CD4-positive, alpha-beta memory T cell (primary cell): ENCODE results near the gene CLSTN2. TPM values are rescaled to one million over a fixed set of nuclear protein-coding genes. Genes with fewer than 3 reads are reported as not detected.

ENCODE experiments used
- CTCF ChIA-PET: fragments of 350-600 bp; sonication (Branson Sonifier 250); formaldehyde crosslinking; loops from one replicate; lab custom pipeline; 2021; ENCODE audit warnings: inconsistent platforms; ENCODE audit not compliant: partially characterized antibody; lab: Charles Lee
- POLR2A ChIA-PET: fragments of 350-600 bp; sonication (Branson Sonifier 250); formaldehyde crosslinking; loops from one replicate; lab custom pipeline; 2021; ENCODE audit not compliant: partially characterized antibody; lab: Charles Lee
- DNase-seq, 5 donors: peaks; one replicate each; pipeline versions ENCODE4 v3.0.0 to v3.0.0-alpha.2; 2020 to 2022; ENCODE audit warnings: mixed read lengths in 1 of 5
- H3K27ac ChIP-seq: one replicate; pipeline ENCODE4 v1.7.0; 2013; ENCODE audit warnings: low read depth, low read length
- H3K27me3 ChIP-seq: 2 replicates; pipeline ENCODE4 v1.7.0; 2013; ENCODE audit warnings: mild to moderate bottlenecking, low read length, moderate library complexity; ENCODE audit not compliant: insufficient read depth
- H3K36me3 ChIP-seq: 2 replicates; pipeline ENCODE4 v1.7.0; 2013; ENCODE audit warnings: mild to moderate bottlenecking, low read length, moderate library complexity; ENCODE audit not compliant: insufficient read depth
- H3K4me1 ChIP-seq: 2 replicates; pipeline ENCODE4 v1.7.0; 2013; ENCODE audit warnings: mild to moderate bottlenecking, low read length, moderate library complexity; ENCODE audit not compliant: insufficient read depth
- H3K4me3 ChIP-seq, 2 donors: one replicate each; pipeline ENCODE4 v1.7.0; 2013; ENCODE audit warnings: low read length in 2 of 2, mild to moderate bottlenecking in 1 of 2
- H3K9me3 ChIP-seq, 2 donors: one replicate each; pipeline ENCODE4 v1.7.0; 2013; ENCODE audit warnings: low read length in 2 of 2, control low read depth in 1 of 2; ENCODE audit not compliant: control insufficient read depth in 1 of 2
- H3K27ac Mint-ChIP-seq, 7 donors: one replicate each; pipeline ENCODE4 v1.8.0; 2020 to 2021; ENCODE audit warnings: mixed read lengths in 7 of 7, mild to moderate bottlenecking in 6 of 7, inconsistent platforms in 3 of 7, moderate library complexity in 3 of 7
- H3K27me3 Mint-ChIP-seq, 2 donors: one replicate each; pipeline ENCODE4 v1.8.0; 2020 to 2021; ENCODE audit warnings: mixed read lengths in 2 of 2
- H3K36me3 Mint-ChIP-seq, 2 donors: one replicate each; pipeline ENCODE4 v1.8.0; 2020 to 2021; ENCODE audit warnings: mixed read lengths in 2 of 2, inconsistent platforms in 1 of 2, mild to moderate bottlenecking in 1 of 2
- H3K4me1 Mint-ChIP-seq, 4 donors: one replicate each; pipeline ENCODE4 v1.8.0; 2020 to 2021; ENCODE audit warnings: mixed read lengths in 4 of 4, mild to moderate bottlenecking in 1 of 4
- H3K4me3 Mint-ChIP-seq, 8 donors: one replicate each; pipeline ENCODE4 v1.8.0; 2020 to 2021; ENCODE audit warnings: mixed read lengths in 8 of 8, mild to moderate bottlenecking in 7 of 8, moderate library complexity in 6 of 8, inconsistent platforms in 3 of 8
- H3K9me3 Mint-ChIP-seq, 8 donors: one replicate each; pipeline ENCODE4 v1.8.0; 2020 to 2021; ENCODE audit warnings: mixed read lengths in 8 of 8, mild to moderate bottlenecking in 5 of 8, inconsistent platforms in 3 of 8, moderate library complexity in 1 of 8
- intact Hi-C: fragments of 100-400 bp; cut with micrococcal nuclease; formaldehyde crosslinking; loops from one replicate; pipeline ENCODE4 v1.15.1; 2023
- polyA plus RNA-seq, 2 donors: library from polyadenylated mRNA; unstranded; fragments of 300-500 nt; fragmentation: Illumina TruSeq; gene quantifications; one replicate each; pipeline ENCODE4 v1.2.3, GENCODE V29; 2021
- total RNA-seq, 2 experiments: library from RNA; stranded (reverse); gene quantifications; one replicate each; pipeline ENCODE4 v1.2.3, GENCODE V29; 2021

Gene CLSTN2
- total and polyA plus RNA-seq, 4 experiments from 2014 or later, result not detected

GRCh38 chr3:140341817-140342403 is 406.9 kb downstream of the CLSTN2 start:
- POLR2A ChIA-PET, result no interaction called here
- no peaks in the 10 kb centered on the region for H3K9me3 ChIP-seq
- CTCF ChIA-PET, result no interaction called here
- Mint-ChIP-seq H3K36me3 (no peaks in the 10 kb centered on the region), H3K27me3 (no peaks in the 10 kb centered on the region), H3K4me3 (no peak overlapping the region), H3K27ac (no peak overlapping the region), H3K9me3 (peaks cover 0 to 3% (median 0%) of the 10 kb centered on the region in 8 donors), H3K4me1 (no peaks in the 10 kb centered on the region)
- intact Hi-C loops, result no loop called here
- no peaks in the 10 kb centered on the region for H3K4me1 ChIP-seq
- no peaks in the 10 kb centered on the region for H3K36me3 ChIP-seq
- H3K27me3 ChIP-seq, result no peaks in the 10 kb centered on the region
- H3K27ac ChIP-seq, result no peak overlapping the region
- no peak for DNase-seq
- no peak overlapping the region for H3K4me3 ChIP-seq

- no peak overlapping the region for H3K4me3 Mint-ChIP-seq
- Histone ChIP-seq H3K36me3 (no peaks in the 10 kb centered on the region), H3K9me3 (no peaks in the 10 kb centered on the region), H3K4me1 (no peaks in the 10 kb centered on the region), H3K4me3 (no peak overlapping the region), H3K27me3 (no peaks in the 10 kb centered on the region), H3K27ac (no peak overlapping the region)
- no peaks in the 10 kb centered on the region for H3K36me3 Mint-ChIP-seq
- H3K27me3 Mint-ChIP-seq, result peaks cover 0 to 2% of the 10 kb centered on the region in 2 donors
- intact Hi-C loops, result no loop called here
- no peak for DNase-seq
- CTCF ChIA-PET, result no interaction called here
- no peaks in the 10 kb centered on the region for H3K4me1 Mint-ChIP-seq
- H3K9me3 Mint-ChIP-seq, result peaks cover 0 to 3% (median 0%) of the 10 kb centered on the region in 8 donors
- POLR2A ChIA-PET, result no interaction called here
- no peak overlapping the region for H3K27ac Mint-ChIP-seq
These were observed 407.7 kb downstream of the CLSTN2 start for GRCh38 chr3:140342668-140343067.

- Mint-ChIP-seq H3K9me3 (peaks cover 0 to 3% (median 0%) of the 10 kb centered on the region in 8 donors), H3K4me3 (no peak overlapping the region), H3K27ac (no peak overlapping the region), H3K4me1 (no peaks in the 10 kb centered on the region), H3K27me3 (peaks cover 2% of the 10 kb centered on the region in 2 donors), H3K36me3 (no peaks in the 10 kb centered on the region)
- no peak for DNase-seq
- no peaks in the 10 kb centered on the region for H3K9me3 ChIP-seq
- no peaks in the 10 kb centered on the region for H3K36me3 ChIP-seq
- H3K27ac ChIP-seq, result no peak overlapping the region
- ChIA-PET CTCF (interaction anchor here (0.8 kb wide), 1 partner anchor 9 kb away, joined by 3 read pairs; no protein-coding TSS in a partner anchor), POLR2A (no interaction called here)
- no peaks in the 10 kb centered on the region for H3K27me3 ChIP-seq
- no peak overlapping the region for H3K4me3 ChIP-seq
- H3K4me1 ChIP-seq, result no peaks in the 10 kb centered on the region
- intact Hi-C loops, result no loop called here
These were observed 408.5 kb downstream of the CLSTN2 start for GRCh38 chr3:140343211-140344081.

- ChIA-PET CTCF (interaction anchor here (0.8 kb wide), 1 partner anchor 10 kb away, joined by 3 read pairs; no protein-coding TSS in a partner anchor), POLR2A (no interaction called here)
- Mint-ChIP-seq H3K27ac (no peak overlapping the region), H3K4me1 (no peaks in the 10 kb centered on the region), H3K9me3 (peaks cover 0 to 9% (median 2%) of the 10 kb centered on the region in 8 donors), H3K4me3 (no peak overlapping the region), H3K36me3 (no peaks in the 10 kb centered on the region), H3K27me3 (peaks cover 2% of the 10 kb centered on the region in 2 donors)
- DNase-seq, result no peak
- Histone ChIP-seq H3K36me3 (no peaks in the 10 kb centered on the region), H3K27ac (no peak overlapping the region), H3K4me3 (no peak overlapping the region), H3K27me3 (no peaks in the 10 kb centered on the region), H3K4me1 (no peaks in the 10 kb centered on the region), H3K9me3 (no peaks in the 10 kb centered on the region)
- intact Hi-C loops, result no loop called here
These were observed 409.1 kb downstream of the CLSTN2 start for GRCh38 chr3:140344082-140344454.

GRCh38 chr3:140344601-140345205 is 409.7 kb downstream of the CLSTN2 start:
- no peaks in the 10 kb centered on the region for H3K36me3 Mint-ChIP-seq
- Histone ChIP-seq H3K36me3 (no peaks in the 10 kb centered on the region), H3K4me3 (no peak overlapping the region), H3K9me3 (no peaks in the 10 kb centered on the region), H3K27ac (no peak overlapping the region), H3K27me3 (no peaks in the 10 kb centered on the region), H3K4me1 (no peaks in the 10 kb centered on the region)
- H3K27me3 Mint-ChIP-seq, result peaks cover 2 to 3% of the 10 kb centered on the region in 2 donors
- no peak overlapping the region for H3K27ac Mint-ChIP-seq
- POLR2A ChIA-PET, result no interaction called here
- intact Hi-C loops, result no loop called here
- no peak overlapping the region for H3K4me3 Mint-ChIP-seq
- CTCF ChIA-PET, result no interaction called here
- DNase-seq, result no peak
- H3K4me1 Mint-ChIP-seq, result no peaks in the 10 kb centered on the region
- H3K9me3 Mint-ChIP-seq, result peaks cover 0 to 12% (median 4%) of the 10 kb centered on the region in 8 donors

- Mint-ChIP-seq H3K4me1 (no peaks in the 10 kb centered on the region), H3K27ac (no peak overlapping the region), H3K4me3 (no peak overlapping the region), H3K9me3 (peaks cover 0 to 12% (median 4%) of the 10 kb centered on the region in 8 donors), H3K36me3 (no peaks in the 10 kb centered on the region), H3K27me3 (peaks cover 2 to 3% of the 10 kb centered on the region in 2 donors)
- ChIA-PET CTCF (no interaction called here), POLR2A (no interaction called here)
- no peak for DNase-seq
- no peaks in the 10 kb centered on the region for H3K4me1 ChIP-seq
- H3K27me3 ChIP-seq, result no peaks in the 10 kb centered on the region
- H3K9me3 ChIP-seq, result no peaks in the 10 kb centered on the region
- no peaks in the 10 kb centered on the region for H3K36me3 ChIP-seq
- no peak overlapping the region for H3K27ac ChIP-seq
- intact Hi-C loops, result no loop called here
- H3K4me3 ChIP-seq, result no peak overlapping the region
These were observed 412.2 kb downstream of the CLSTN2 start for GRCh38 chr3:140347151-140347550.

GRCh38 chr3:140349938-140350337 is 415.0 kb downstream of the CLSTN2 start:
- POLR2A ChIA-PET, result no interaction called here
- H3K27ac ChIP-seq, result no peak overlapping the region
- Mint-ChIP-seq H3K27ac (no peak overlapping the region), H3K4me3 (no peak overlapping the region), H3K36me3 (no peaks in the 10 kb centered on the region), H3K4me1 (no peaks in the 10 kb centered on the region), H3K9me3 (peaks cover 0 to 12% (median 2%) of the 10 kb centered on the region in 8 donors), H3K27me3 (peaks cover 2 to 3% of the 10 kb centered on the region in 2 donors)
- no peak for DNase-seq
- H3K36me3 ChIP-seq, result no peaks in the 10 kb centered on the region
- CTCF ChIA-PET, result no interaction called here
- no peaks in the 10 kb centered on the region for H3K4me1 ChIP-seq
- H3K9me3 ChIP-seq, result no peaks in the 10 kb centered on the region
- no peaks in the 10 kb centered on the region for H3K27me3 ChIP-seq
- H3K4me3 ChIP-seq, result no peak overlapping the region
- intact Hi-C loops, result no loop called here
